Stimulated activated naive CD4-positive, alpha-beta T cell treated with Interleukin-2 at 50 U/mL for 16 hours (primary cell): Measurements from ENCODE around the gene SNCA.

Experiments
- DNase-seq: peaks from one replicate; lab custom pipeline; 2025; lab: John Stamatoyannopoulos, UW

The SNCA gene

DNA sequence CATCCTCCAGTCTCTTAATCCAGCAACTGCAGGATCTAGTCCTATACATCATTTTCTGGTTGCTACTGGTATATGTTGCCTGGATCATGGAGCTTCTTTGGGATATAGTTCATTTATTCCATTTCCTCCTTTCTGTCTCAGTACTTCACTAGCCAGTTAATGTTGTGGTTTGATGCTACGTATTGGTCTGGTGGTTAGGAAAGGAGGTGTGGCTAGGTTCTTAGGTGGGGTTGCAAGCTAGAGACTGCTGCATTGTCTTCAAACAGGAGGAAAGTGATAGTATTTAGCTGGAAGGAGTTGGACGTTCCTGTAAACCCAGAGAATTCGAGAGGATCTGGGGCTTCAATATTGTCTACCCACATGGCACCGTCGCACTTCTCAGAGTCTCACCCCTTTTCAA is 129.5 kb downstream of the SNCA start:
- no peak for DNase-seq

DNA sequence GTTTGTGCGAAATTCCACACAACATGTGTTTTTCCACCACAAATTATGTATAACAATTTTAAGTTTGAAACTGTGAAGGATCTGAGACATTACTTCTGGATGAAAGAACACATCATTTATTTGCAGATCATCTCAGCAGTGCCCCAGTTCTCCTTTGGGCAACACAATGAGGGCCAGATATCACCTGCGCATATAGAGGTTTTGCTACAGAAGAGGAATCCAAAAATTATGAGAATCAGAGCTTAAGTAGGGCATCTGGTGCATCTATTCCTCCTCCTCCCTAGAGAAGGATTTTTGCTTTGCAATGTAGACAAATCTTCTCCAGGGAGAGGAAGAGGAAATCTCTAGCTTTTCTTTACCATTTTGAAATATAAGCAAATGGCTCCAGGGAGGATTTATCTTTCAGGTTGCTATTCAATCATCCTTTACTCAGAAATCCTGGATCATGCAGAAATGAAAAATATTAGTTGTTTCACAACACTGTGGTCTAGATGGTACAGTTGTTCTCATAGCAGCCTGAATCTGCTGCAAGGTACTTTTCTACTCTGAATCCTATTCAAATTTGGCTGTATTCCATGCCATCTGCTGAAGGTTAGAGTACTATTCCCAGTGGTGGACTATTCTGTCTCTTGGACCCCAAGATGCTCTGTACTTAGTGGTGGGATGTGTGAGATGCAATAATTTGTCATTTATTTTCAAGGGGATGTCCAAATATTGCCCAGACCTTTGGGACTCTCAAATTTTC is 132.1 kb downstream of the SNCA start:
- no peak for DNase-seq

- no peak for DNase-seq
Measured at GRCh38 chr4:89703829-89704590, 133.0 kb downstream of the SNCA start.

DNA sequence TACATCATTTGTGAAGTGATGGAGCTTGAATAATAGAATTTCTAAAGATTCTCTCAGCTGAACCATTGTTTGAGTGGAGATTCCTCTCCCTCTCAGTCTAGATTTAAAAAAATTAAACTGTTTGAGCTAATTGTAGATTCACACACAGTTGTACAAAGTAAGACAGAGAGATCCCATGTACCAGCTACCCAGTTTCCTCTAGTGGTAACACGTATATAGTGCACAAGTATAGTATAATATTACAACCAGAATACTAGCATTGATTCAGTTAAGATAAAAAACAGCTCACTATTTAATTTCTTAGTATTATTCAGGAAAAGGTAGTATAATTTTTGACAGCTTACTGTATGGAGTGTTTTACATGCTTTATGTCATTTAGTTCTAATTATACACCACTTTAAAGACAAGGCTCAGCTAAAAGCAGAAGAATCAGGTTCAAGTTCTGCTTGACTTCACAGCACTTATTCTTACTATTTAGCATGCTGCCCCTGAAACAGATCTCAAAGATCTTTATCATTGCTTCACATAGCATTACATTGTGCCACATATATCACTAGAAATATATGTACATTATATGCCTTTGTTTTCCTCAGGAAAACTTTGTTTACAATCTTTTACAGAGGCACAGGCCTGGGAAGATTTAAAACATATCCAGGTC is 136.1 kb downstream of the SNCA start:
- DNase-seq = no peak

- no peak for DNase-seq
Measured at GRCh38 chr4:89685690-89686089, 151.3 kb downstream of the SNCA start.

- DNase-seq = no peak
Measured at GRCh38 chr4:89685277-89685676, 151.7 kb downstream of the SNCA start.

DNA sequence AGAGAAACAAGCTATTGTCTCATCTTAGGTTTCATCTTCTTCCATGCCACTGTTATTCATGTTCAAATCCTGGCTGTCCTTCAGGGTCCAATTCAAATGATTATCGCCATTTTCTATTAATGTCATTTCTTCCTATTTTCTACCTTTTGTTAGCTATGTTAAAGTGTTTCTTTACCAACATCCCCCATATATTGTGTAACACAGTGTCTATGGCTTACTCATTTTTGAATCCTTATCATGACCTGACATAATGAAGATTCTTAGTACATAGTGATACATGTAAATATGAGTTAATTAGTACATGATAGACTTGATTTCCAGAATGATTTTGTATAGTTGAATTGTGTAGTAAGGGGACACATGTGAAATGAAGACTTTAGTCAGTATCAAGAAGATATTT is 152.4 kb downstream of the SNCA start:
- no peak for DNase-seq

DNA sequence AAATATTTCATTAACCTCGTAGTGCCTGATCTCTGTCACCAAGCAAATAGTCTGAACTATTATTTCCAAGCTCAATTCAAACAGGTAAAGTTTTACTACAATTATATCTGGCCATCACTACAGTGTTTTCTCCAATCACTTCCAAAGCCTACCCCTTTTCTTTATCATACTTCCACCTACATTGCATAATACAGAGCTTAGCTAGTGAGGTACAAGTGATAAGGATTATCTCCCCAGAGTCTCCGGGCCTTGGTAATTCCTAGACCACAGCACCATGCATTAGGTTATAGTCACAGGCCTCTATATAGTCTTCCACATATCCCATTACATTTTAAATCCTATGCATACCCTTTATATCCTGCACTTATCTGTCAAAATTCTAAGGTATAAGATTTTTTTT is 154.2 kb downstream of the SNCA start:
- no peak for DNase-seq

DNA sequence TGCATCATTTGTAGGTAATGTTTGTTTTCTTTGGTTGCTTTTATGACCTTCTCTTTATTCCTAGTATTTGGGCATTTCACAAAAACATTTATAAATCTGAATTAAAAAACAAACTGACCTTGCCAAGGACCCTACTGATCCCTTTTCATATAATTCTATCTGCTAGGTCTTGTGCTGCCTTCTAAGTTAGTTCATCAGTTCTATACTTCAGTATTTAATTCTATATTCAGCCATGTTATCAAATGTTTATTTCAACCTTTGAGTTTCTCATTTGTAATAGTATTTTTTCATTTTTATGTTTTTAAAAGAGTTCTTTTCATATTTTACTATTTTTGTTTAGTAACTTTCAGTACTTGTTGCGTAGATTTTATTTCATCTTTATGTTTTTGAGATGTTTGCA is 155.3 kb downstream of the SNCA start:
- DNase-seq = no peak

- no peak for DNase-seq
Measured at GRCh38 chr4:89681219-89681618, 155.7 kb downstream of the SNCA start.

- DNase-seq = no peak
Measured at GRCh38 chr4:89674876-89675459, 162.0 kb downstream of the SNCA start.
